LoVo (cell line): ENCODE measurements around the gene DNAJB8.

ENCODE experiments used
- DNase-seq: peaks from one replicate; pipeline ENCODE4 v3.0.0-alpha.2; 2016; ENCODE audit warnings: low spot score

The DNAJB8 gene

GRCh38 chr3:128445357-128445756 lies 21.3 kb downstream of the DNAJB8 start:
- DNase-seq: no peak

GRCh38 chr3:128443771-128444170 lies 22.9 kb downstream of the DNAJB8 start:
- DNase-seq: no peak

GRCh38 chr3:128442949-128443348 lies 23.7 kb downstream of the DNAJB8 start:
- DNase-seq: no peak

DNA sequence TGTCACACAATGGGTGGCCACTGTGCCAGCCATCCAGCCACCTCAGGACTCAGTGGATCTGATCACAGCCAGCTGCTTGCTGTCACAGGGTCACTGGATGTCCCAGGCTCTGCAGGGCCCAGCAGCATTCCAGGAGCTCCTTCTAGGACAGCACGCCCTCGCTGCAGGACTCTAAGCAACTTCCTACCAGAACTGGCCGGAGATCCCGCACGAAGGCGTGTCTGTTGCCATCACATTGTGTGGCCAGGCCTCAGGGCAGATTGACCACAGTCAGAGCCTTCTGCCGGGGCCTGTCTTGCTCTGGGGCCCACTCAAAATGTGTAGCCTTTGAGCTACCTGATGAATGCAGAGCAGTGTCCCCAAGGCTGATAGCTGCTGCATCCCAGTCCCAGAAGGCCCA lies 24.6 kb downstream of the DNAJB8 start:
- no peak for DNase-seq

GRCh38 chr3:128439226-128439625 lies 27.5 kb downstream of the DNAJB8 start:
- DNase-seq: no peak

DNA sequence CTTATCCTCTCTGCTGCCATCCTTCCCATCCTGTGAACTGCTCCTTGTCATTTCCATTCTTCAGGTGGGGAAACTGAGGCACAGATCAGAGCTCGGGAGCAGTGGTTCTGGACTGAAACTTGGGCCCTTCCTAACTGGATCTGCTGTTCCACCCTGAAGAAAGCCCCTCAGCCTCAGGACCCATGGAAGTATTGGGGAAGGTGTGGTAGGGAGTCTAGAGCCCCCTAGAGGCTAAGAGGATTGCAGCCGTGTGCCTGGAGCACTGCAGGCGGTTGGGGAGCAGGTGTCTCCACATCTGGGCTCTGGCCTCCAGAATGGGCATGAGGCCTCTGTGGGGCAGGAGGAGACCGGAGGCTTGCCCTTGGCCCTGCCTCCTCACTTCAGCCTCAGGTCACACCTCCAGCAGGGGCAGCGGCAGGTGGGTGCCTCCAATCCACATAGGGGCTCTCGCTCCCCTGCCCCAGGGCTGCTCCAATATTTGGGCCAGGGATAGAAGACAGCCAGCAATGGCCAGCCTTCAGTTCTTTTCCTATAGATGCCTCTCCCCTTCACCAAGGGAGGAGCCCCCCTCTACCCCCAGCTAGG lies 28.1 kb downstream of the DNAJB8 start:
- DNase-seq: no peak

DNA sequence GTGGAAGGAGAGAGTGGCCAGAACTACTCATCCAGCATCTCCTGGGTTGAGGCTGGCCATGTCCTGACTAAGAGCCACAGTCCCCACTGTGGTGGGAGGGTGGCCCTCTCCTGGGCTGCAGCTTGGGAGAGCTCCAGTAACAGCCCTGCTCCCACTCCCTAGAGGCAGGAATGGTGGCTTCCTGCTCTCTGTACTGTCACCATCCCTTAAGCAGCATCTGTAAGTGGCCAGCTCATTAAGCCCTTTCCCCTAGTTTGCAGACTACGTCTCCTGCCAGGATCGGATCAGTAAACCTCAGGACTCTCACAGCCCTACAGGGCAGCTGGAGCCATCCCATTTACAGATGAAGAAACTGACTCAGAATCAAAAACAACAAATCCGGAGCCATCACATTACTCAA lies 30.5 kb downstream of the DNAJB8 start:
- no peak for DNase-seq

DNA sequence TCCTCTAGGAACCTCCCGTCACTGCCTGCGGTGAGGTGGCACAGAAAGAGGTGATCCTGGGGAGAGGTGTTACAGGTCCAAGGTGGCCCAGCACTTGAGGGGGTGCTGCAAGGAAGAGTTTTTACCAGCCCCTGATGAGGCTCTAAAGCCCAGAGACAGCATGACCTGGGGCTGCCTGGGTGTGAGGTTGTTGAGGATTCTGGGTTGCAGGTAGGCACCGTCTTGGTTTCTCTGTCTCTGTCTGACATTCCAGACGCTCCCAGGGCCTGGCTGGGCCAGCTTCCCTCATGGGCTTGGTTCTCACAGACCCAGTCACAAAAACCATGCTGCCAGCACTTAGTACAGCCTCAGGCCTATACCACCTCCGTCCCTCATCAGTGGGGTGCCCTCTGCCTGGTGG lies 31.1 kb downstream of the DNAJB8 start:
- DNase-seq: no peak

DNA sequence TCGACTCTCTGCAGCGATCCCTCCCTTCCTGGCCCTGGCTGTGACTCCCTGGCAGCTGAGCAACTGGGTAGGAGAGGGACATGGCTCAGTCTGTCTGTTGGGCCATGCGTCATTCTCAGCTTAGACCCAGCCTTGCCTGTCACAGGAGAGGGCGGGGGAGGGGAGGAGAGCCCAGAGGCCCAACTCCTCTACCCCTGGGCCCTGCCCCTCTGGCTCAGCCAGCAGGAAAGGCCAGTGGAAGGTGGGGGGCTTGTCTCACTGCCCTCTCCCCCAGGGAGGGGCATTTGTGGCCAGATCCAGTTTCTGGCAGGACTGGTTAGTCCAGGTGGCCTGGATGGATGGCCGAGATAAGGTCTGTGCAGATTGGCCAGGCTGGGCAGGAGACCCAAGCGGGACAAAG lies 31.6 kb downstream of the DNAJB8 start:
- DNase-seq: no peak

- no peak for DNase-seq
Observed at GRCh38 chr3:128434524-128434923, 32.2 kb downstream of the DNAJB8 start.

- peak; percentile 20 for DNase-seq
Observed at GRCh38 chr3:128433837-128434165, 32.9 kb downstream of the DNAJB8 start.

DNA sequence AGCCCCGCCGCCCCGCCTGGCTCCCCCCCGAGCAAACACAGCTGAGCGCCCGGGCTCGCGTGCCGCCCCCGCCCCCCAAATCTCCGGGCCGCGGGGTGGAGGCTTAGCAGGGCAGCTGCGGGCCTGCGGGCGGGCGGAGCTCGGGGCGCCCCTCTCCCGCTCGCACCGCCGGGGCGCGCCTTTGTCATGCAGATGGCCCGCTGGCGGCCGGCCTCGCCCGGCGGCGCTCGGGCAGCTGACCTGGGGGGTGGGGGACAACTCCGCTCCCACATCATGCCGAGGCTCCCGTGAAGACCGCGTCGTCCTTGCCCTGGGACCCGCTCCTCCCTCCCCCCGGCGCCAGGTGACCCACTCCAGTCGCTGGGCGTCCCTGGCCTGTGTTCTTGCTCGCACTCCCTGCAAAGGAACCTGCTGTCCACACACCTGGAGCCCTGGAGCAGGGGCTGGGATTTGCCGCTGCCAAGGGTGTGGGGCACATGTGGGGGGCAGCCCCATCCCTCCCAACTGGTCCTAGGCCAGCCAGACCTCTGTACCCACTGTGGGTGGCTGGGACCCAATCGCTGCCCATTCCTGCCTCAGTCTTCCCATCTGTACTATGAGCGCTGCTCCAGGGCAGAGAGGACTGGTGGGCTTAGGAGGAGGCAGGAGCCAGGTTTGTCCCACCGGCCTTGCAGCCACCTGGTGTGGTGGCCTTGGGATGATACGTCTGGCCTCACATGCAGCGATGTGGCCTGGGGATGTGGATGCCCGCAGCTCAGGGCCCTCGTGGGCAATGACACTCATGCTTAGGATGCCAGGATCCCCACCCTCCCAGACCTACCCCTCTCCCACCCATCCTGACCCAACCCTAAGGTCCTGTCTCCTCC lies 33.5 kb downstream of the DNAJB8 start:
- DNase-seq: no peak

DNA sequence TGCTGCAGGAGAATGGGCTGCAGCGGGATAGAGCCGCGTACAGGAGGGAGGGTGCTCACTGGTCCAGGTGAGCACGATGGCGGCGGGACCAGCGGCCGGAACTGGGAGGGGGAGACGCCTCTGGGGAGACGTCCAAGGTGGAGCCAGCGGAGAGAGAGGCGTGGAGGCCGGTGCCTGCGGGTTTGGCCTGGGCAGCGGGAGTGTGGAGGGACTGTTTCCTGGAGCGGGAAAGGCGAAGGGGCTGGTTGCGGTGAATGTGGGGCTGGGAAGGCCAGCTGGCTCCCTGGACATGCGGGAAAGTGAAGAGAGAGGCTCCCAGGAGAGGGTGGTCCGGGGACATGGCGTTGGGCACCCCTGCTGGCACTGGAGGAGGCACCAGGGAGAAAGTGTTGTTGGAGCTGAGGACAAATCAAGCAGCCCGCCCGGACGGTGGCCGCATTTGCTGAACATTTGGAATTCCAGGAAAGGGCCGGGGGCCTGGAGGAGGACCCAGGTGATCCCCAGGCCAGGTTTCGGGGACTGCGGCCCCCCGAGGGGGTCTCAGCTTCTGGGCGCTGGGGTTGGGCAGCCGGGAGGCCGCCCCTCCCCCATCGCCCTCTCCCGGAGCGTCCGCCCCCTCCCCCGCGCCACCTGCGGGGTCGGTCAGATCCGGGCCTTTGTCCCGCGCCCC lies 34.3 kb downstream of the DNAJB8 start:
- no peak for DNase-seq

- DNase-seq: no peak
Observed at GRCh38 chr3:128431803-128432300, 34.8 kb downstream of the DNAJB8 start.

- no peak for DNase-seq
Observed at GRCh38 chr3:128430731-128431130, 36.0 kb downstream of the DNAJB8 start.

- DNase-seq: no peak
Observed at GRCh38 chr3:128430301-128430700, 36.4 kb downstream of the DNAJB8 start.

DNA sequence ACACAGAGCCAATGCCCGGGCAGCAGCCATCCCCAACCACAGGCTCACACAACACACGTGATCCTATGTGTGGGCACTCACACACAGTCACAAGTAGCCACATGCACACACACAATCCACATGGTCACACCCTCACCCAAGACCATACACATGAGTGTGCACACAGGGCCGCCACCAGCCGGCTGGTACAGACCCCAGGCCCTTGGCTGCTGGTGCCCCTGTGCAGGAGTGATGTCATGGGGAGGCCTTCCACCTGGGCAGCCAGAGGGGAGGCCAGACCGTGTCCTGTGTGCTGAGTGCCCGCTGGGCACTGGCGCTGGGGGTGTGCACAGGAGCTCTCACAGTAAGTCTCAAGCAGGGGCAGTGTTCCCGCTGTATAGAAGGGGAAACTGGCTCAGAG lies 36.9 kb downstream of the DNAJB8 start:
- no peak for DNase-seq

GRCh38 chr3:128429275-128429674 lies 37.4 kb downstream of the DNAJB8 start:
- no peak for DNase-seq

GRCh38 chr3:128427872-128428822 lies 38.5 kb downstream of the DNAJB8 start:
- DNase-seq: no peak

GRCh38 chr3:128427175-128427857 lies 39.4 kb downstream of the DNAJB8 start:
- no peak for DNase-seq
